Ectodermal cell (in vitro differentiated cells): ENCODE data around the gene P3H3.
A peak's percentile ranks its signal among the peaks of the same experiment; 100 is the strongest.

Source experiments
- H3K27ac ChIP-seq: 2 replicates; pipeline ENCODE4 v1.7.0; 2013; ENCODE audit warnings: mild to moderate bottlenecking, low read depth, low read length; ENCODE audit not compliant: insufficient read depth, poor library complexity, severe bottlenecking
- H3K27me3 ChIP-seq: 2 replicates; pipeline ENCODE4 v1.7.0; 2013; ENCODE audit warnings: mild to moderate bottlenecking, low read length; ENCODE audit not compliant: insufficient read depth, control insufficient read depth, poor library complexity, severe bottlenecking
- H3K36me3 ChIP-seq: one replicate; pipeline ENCODE4 v1.7.0; 2013; ENCODE audit warnings: low read length; ENCODE audit not compliant: control insufficient read depth, insufficient read depth
- H3K4me1 ChIP-seq: one replicate; pipeline ENCODE4 v1.7.0; 2013; ENCODE audit warnings: low read length; ENCODE audit not compliant: control insufficient read depth, insufficient read depth
- H3K4me3 ChIP-seq: 2 replicates; pipeline ENCODE4 v1.7.0; 2013; ENCODE audit warnings: low read depth, low read length, control low read depth; ENCODE audit not compliant: insufficient read depth
- H3K9me3 ChIP-seq: 2 replicates; pipeline ENCODE4 v1.7.0; 2013; ENCODE audit warnings: mild to moderate bottlenecking, low read length, moderate library complexity; ENCODE audit not compliant: control insufficient read depth
- WGBS, 2 experiments: methylation state at CpG; one replicate each; pipeline ENCODE4 v1.1.7; 2013; ENCODE audit warnings: missing lambda C conversion rate in 2 of 2; 5-methylcytosine and 5-hydroxymethylcytosine counted together

P3H3 gene

GRCh38 chr12:6807170-6807569, 21.0 kb upstream of the P3H3 start:
- Histone ChIP-seq H3K36me3 (no peaks in the 10 kb centered on the region), H3K9me3 (no peaks in the 10 kb centered on the region), H3K27ac (no peak overlapping the region), H3K4me3 (no peak overlapping the region), H3K4me1 (peaks cover 4% of the 10 kb centered on the region), H3K27me3 (no peaks in the 10 kb centered on the region)
- WGBS, 2 experiments = 86 to 91% methylated on average over 1 of the region's 1 CpG

- Histone ChIP-seq H3K4me1 (peaks cover 4% of the 10 kb centered on the region), H3K4me3 (no peak overlapping the region), H3K27me3 (no peaks in the 10 kb centered on the region), H3K27ac (no peak overlapping the region), H3K36me3 (no peaks in the 10 kb centered on the region), H3K9me3 (no peaks in the 10 kb centered on the region)
- WGBS, 2 experiments = 82 to 83% methylated on average over 10 of the region's 10 CpGs
Measured at GRCh38 chr12:6809056-6809455, 19.2 kb upstream of the P3H3 start.

- H3K4me3 ChIP-seq = no peak overlapping the region
- H3K27me3 ChIP-seq = no peaks in the 10 kb centered on the region
- 72 to 89% methylated on average over 1 of the region's 1 CpG for WGBS, 2 experiments
- peaks cover 4% of the 10 kb centered on the region for H3K4me1 ChIP-seq
- H3K9me3 ChIP-seq = no peaks in the 10 kb centered on the region
- no peaks in the 10 kb centered on the region for H3K36me3 ChIP-seq
- H3K27ac ChIP-seq = no peak overlapping the region
Measured at GRCh38 chr12:6810758-6811157, 17.4 kb upstream of the P3H3 start.

GRCh38 chr12:6813363-6813762, 14.8 kb upstream of the P3H3 start:
- H3K9me3 ChIP-seq = no peaks in the 10 kb centered on the region
- no peak overlapping the region for H3K4me3 ChIP-seq
- H3K4me1 ChIP-seq = peaks cover 11% of the 10 kb centered on the region
- no peak overlapping the region for H3K27ac ChIP-seq
- no peaks in the 10 kb centered on the region for H3K27me3 ChIP-seq
- 89 to 95% methylated on average over 3 to 4 of the region's 4 CpGs for WGBS, 2 experiments
- no peaks in the 10 kb centered on the region for H3K36me3 ChIP-seq

GRCh38 chr12:6816598-6816997, 11.6 kb upstream of the P3H3 start:
- no peak overlapping the region for H3K27ac ChIP-seq
- 94 to 95% methylated on average over 3 of the region's 3 CpGs for WGBS, 2 experiments

GRCh38 chr12:6817098-6817497, 11.1 kb upstream of the P3H3 start:
- Histone ChIP-seq H3K27ac (no peak overlapping the region), H3K27me3 (no peaks in the 10 kb centered on the region), H3K9me3 (no peaks in the 10 kb centered on the region), H3K36me3 (no peaks in the 10 kb centered on the region), H3K4me3 (no peak overlapping the region), H3K4me1 (peaks cover 39% of the 10 kb centered on the region)
- WGBS, 2 experiments = 92 to 97% methylated on average over 8 of the region's 8 CpGs

More at GRCh38 chr12:6816598-6816997, 11.6 kb upstream of the P3H3 start:
- Histone ChIP-seq H3K4me3 (no peak overlapping the region), H3K9me3 (no peaks in the 10 kb centered on the region), H3K4me1 (peaks cover 35% of the 10 kb centered on the region), H3K27me3 (no peaks in the 10 kb centered on the region), H3K36me3 (no peaks in the 10 kb centered on the region)

- Histone ChIP-seq H3K4me1 (peaks cover 45% of the 10 kb centered on the region), H3K36me3 (no peaks in the 10 kb centered on the region), H3K27ac (no peak overlapping the region), H3K4me3 (no peak overlapping the region), H3K9me3 (no peaks in the 10 kb centered on the region), H3K27me3 (no peaks in the 10 kb centered on the region)
- 82 to 91% methylated on average over 20 of the region's 20 CpGs for WGBS, 2 experiments
Measured at GRCh38 chr12:6817662-6818157, 10.5 kb upstream of the P3H3 start.

GRCh38 chr12:6818222-6818621, 10.0 kb upstream of the P3H3 start:
- H3K36me3 ChIP-seq = no peaks in the 10 kb centered on the region
- H3K27ac ChIP-seq = no peak overlapping the region
- no peak overlapping the region for H3K4me3 ChIP-seq
- WGBS, 2 experiments = 63 to 68% methylated on average over 10 of the region's 10 CpGs
- H3K4me1 ChIP-seq = peaks cover 50% of the 10 kb centered on the region
- no peaks in the 10 kb centered on the region for H3K9me3 ChIP-seq
- H3K27me3 ChIP-seq = no peaks in the 10 kb centered on the region

- H3K27ac ChIP-seq = no peak overlapping the region
- H3K36me3 ChIP-seq = no peaks in the 10 kb centered on the region
- no peaks in the 10 kb centered on the region for H3K9me3 ChIP-seq
- no peak overlapping the region for H3K4me3 ChIP-seq
- peaks cover 54% of the 10 kb centered on the region for H3K4me1 ChIP-seq
- WGBS, 2 experiments = 72 to 84% methylated on average over 5 of the region's 5 CpGs
- no peaks in the 10 kb centered on the region for H3K27me3 ChIP-seq
Measured at GRCh38 chr12:6818645-6819044, 9.6 kb upstream of the P3H3 start.

- WGBS, 2 experiments = 75 to 79% methylated on average over 13 of the region's 13 CpGs
- Histone ChIP-seq H3K4me1 (peaks cover 59% of the 10 kb centered on the region), H3K9me3 (no peaks in the 10 kb centered on the region), H3K4me3 (no peak overlapping the region), H3K36me3 (no peaks in the 10 kb centered on the region), H3K27me3 (no peaks in the 10 kb centered on the region), H3K27ac (peak overlapping the region; percentile 67)
Measured at GRCh38 chr12:6819106-6820030, 8.8 kb upstream of the P3H3 start.
